H9 (cell line): Measurements from ENCODE around the gene ATF2. TPM values are rescaled to one million over a fixed set of nuclear protein-coding genes. Genes with fewer than 3 reads are reported as not detected.
A peak's percentile ranks its signal among the peaks of the same experiment; 100 is the strongest.

Experiments
- DNase-seq: peaks from one replicate; pipeline ENCODE4 v3.0.0-alpha.2; 2017
- H2AFZ ChIP-seq: one replicate; pipeline ENCODE4 v1.6.1; 2013; ENCODE audit warnings: mild to moderate bottlenecking, low read length, control low read depth, moderate library complexity
- H2AK5ac ChIP-seq: 2 replicates; pipeline ENCODE4 v1.6.1; 2013; ENCODE audit warnings: low read length, control low read depth, mixed read lengths; ENCODE audit not compliant: insufficient read length
- H2BK120ac ChIP-seq: one replicate; pipeline ENCODE4 v1.6.1; 2013; ENCODE audit warnings: low read depth, mild to moderate bottlenecking, low read length, control low read depth, inconsistent platforms; ENCODE audit not compliant: poor library complexity, severe bottlenecking
- H2BK12ac ChIP-seq: 2 replicates; pipeline ENCODE4 v1.6.1; 2013; ENCODE audit warnings: low read length, control low read depth, mixed read lengths, low read depth; ENCODE audit not compliant: insufficient read length
- H2BK15ac ChIP-seq: 2 replicates; pipeline ENCODE4 v1.6.1; 2013; ENCODE audit warnings: low read depth, low read length, control low read depth
- H2BK20ac ChIP-seq: one replicate; pipeline ENCODE4 v1.6.1; 2013; ENCODE audit warnings: low read depth, mild to moderate bottlenecking, low read length, control low read depth, inconsistent platforms; ENCODE audit not compliant: poor library complexity, severe bottlenecking
- H2BK5ac ChIP-seq: 2 replicates; pipeline ENCODE4 v1.6.1; 2013; ENCODE audit warnings: low read length, control low read depth, mixed read lengths; ENCODE audit not compliant: insufficient read length
- H3K14ac ChIP-seq: 2 replicates; pipeline ENCODE4 v1.6.1; 2013; ENCODE audit warnings: low read length, control low read depth; ENCODE audit not compliant: insufficient read depth
- H3K18ac ChIP-seq: 2 replicates; pipeline ENCODE4 v1.6.1; 2013; ENCODE audit warnings: low read depth, mild to moderate bottlenecking, mixed read lengths, low read length, control low read depth; ENCODE audit not compliant: insufficient read length
- H3K23ac ChIP-seq: 2 replicates; pipeline ENCODE4 v1.6.1; 2013; ENCODE audit warnings: low read length, control low read depth, mixed read lengths, low read depth; ENCODE audit not compliant: insufficient read length
- H3K23me2 ChIP-seq: 2 replicates; pipeline ENCODE4 v1.6.1; 2013; ENCODE audit warnings: low read depth, mild to moderate bottlenecking, mixed read lengths, low read length, control low read depth; ENCODE audit not compliant: insufficient read length, poor library complexity, severe bottlenecking
- H3K27ac ChIP-seq: 2 replicates; pipeline ENCODE4 v1.5.1; 2013; ENCODE audit warnings: low read length, control low read depth, mixed read lengths, low read depth; ENCODE audit not compliant: insufficient read length
- H3K27me3 ChIP-seq: 2 replicates; pipeline ENCODE4 v1.6.1; 2013; ENCODE audit warnings: low read length, control low read depth, inconsistent platforms; ENCODE audit not compliant: insufficient read depth
- H3K4ac ChIP-seq: 2 replicates; pipeline ENCODE4 v1.6.1; 2013; ENCODE audit warnings: low read depth, mild to moderate bottlenecking, control low read depth, inconsistent platforms, low read length, moderate library complexity
- H3K4me1 ChIP-seq: 2 replicates; pipeline ENCODE4 v1.6.1; 2013; ENCODE audit warnings: low read length, control low read depth, inconsistent platforms; ENCODE audit not compliant: insufficient read depth
- H3K4me2 ChIP-seq: 2 replicates; pipeline ENCODE4 v1.6.1; 2013; ENCODE audit warnings: low read length, control low read depth, mixed read lengths; ENCODE audit not compliant: insufficient read length, insufficient read depth
- H3K56ac ChIP-seq: 2 replicates; pipeline ENCODE4 v1.6.1; 2013; ENCODE audit warnings: low read depth, mild to moderate bottlenecking, mixed read lengths, low read length, control low read depth; ENCODE audit not compliant: insufficient read length
- H3K79me1 ChIP-seq: 2 replicates; pipeline ENCODE4 v1.6.1; 2013; ENCODE audit warnings: low read depth, mild to moderate bottlenecking, moderate library complexity, low read length, control low read depth, inconsistent platforms; ENCODE audit not compliant: insufficient read depth, poor library complexity, severe bottlenecking
- H3K79me2 ChIP-seq: 2 replicates; pipeline ENCODE4 v1.6.1; 2013; ENCODE audit warnings: low read length, control low read depth, inconsistent platforms; ENCODE audit not compliant: insufficient read depth
- H3K9ac ChIP-seq: 2 replicates; pipeline ENCODE4 v1.6.1; 2013; ENCODE audit warnings: low read length, control low read depth, mixed read lengths; ENCODE audit not compliant: insufficient read length; ENCODE audit errors: extremely low read depth
- H3K9me3 ChIP-seq: one replicate; pipeline ENCODE4 v1.6.1; 2013; ENCODE audit warnings: low read depth, low read length, inconsistent platforms; ENCODE audit not compliant: control insufficient read depth
- H3T11ph ChIP-seq: one replicate; pipeline ENCODE4 v1.6.1; 2013; ENCODE audit warnings: mild to moderate bottlenecking, low read length, control low read depth, inconsistent platforms
- H4K20me1 ChIP-seq: one replicate; pipeline ENCODE4 v1.6.1; 2013; ENCODE audit not compliant: control insufficient read depth, insufficient read length, insufficient read depth
- H4K5ac ChIP-seq: 2 replicates; pipeline ENCODE4 v1.6.1; 2013; ENCODE audit warnings: low read depth, mild to moderate bottlenecking, mixed read lengths, low read length, control low read depth; ENCODE audit not compliant: insufficient read length
- H4K8ac ChIP-seq: replicated peaks from 2 replicates; pipeline ENCODE4 v1.6.1; 2013; ENCODE audit warnings: low read length, control low read depth, mixed read lengths, low read depth; ENCODE audit not compliant: insufficient read length
- H4K91ac ChIP-seq: 2 replicates; pipeline ENCODE4 v1.6.1; 2013; ENCODE audit warnings: low read depth, mild to moderate bottlenecking, moderate library complexity, mixed read lengths, low read length, control low read depth; ENCODE audit not compliant: insufficient read length
- H3K27ac Mint-ChIP-seq, 3 experiments: 2 replicates in 2 of 3; 3 replicates in 1 of 3; pipeline ENCODE4 v1.8.0; 2020 to 2021; ENCODE audit warnings: mixed read lengths in 3 of 3, mild to moderate bottlenecking in 1 of 3, moderate library complexity in 1 of 3
- H3K27me3 Mint-ChIP-seq: 2 replicates; pipeline ENCODE4 v1.8.0; 2021; ENCODE audit warnings: low read depth, mild to moderate bottlenecking, moderate library complexity, mixed read lengths
- H3K36me3 Mint-ChIP-seq, 3 experiments: 2 replicates in 2 of 3; 3 replicates in 1 of 3; pipeline ENCODE4 v1.8.0; 2020 to 2021; ENCODE audit warnings: low read depth in 3 of 3, mixed read lengths in 3 of 3; ENCODE audit not compliant: insufficient read depth in 1 of 3
- H3K4me1 Mint-ChIP-seq, 2 experiments: 2 replicates each; pipeline ENCODE4 v1.8.0; 2020; ENCODE audit warnings: mixed read lengths in 2 of 2
- H3K4me3 Mint-ChIP-seq, 2 experiments: 2 replicates in 1 of 2; 3 replicates in 1 of 2; pipeline ENCODE4 v1.8.0; 2020 to 2021; ENCODE audit warnings: mild to moderate bottlenecking in 2 of 2, mixed read lengths in 2 of 2, moderate library complexity in 1 of 2
- H3K9me3 Mint-ChIP-seq, 2 experiments: 2 replicates in 1 of 2; 3 replicates in 1 of 2; pipeline ENCODE4 v1.8.0; 2020; ENCODE audit warnings: mild to moderate bottlenecking in 2 of 2, mixed read lengths in 2 of 2, moderate library complexity in 1 of 2
- CTCF ChIP-seq: fragments of 200-600 bp; sonication (generic); conservative IDR thresholded peaks from 3 replicates; pipeline ENCODE4 v1.8.0; 2021; ENCODE audit warnings: antibody characterized with exemption, mild to moderate bottlenecking
- WGBS: extraction: QIAGEN DNeasy Blood & Tissue Kit; methylation state at CpG from one replicate; pipeline ENCODE4 v1.1.7; 2013; ENCODE audit warnings: missing lambda C conversion rate, low lambda C conversion rate, mixed read lengths; ENCODE audit not compliant: insufficient read length; ENCODE audit errors: extremely low coverage; 5-methylcytosine and 5-hydroxymethylcytosine counted together
- total RNA-seq: library from RNA; stranded (reverse); gene quantifications from 2 replicates; pipeline ENCODE4 v1.2.1, GENCODE V29; 2021

Gene ATF2
- total RNA-seq, 1 experiment from 2014 or later: 40.9 TPM

- Histone ChIP-seq H4K8ac (no peak overlapping the region), H2AK5ac (no peak overlapping the region), H3K14ac (no peak overlapping the region), H3K27ac (no peak overlapping the region), H2BK15ac (no peak overlapping the region), H3K4ac (no peak overlapping the region), H4K91ac (no peak overlapping the region), H3K4me1 (no peaks in the 10 kb centered on the region), H3K23me2 (no peaks in the 10 kb centered on the region), H2AFZ (no peak overlapping the region), H3T11ph (no peak overlapping the region), H4K5ac (no peak overlapping the region), H3K23ac (no peak overlapping the region), H2BK5ac (no peak overlapping the region), H2BK12ac (no peak overlapping the region), H3K27me3 (no peaks in the 10 kb centered on the region), H3K9me3 (no peaks in the 10 kb centered on the region), H3K56ac (no peak overlapping the region), H2BK20ac (no peak overlapping the region), H3K18ac (no peak overlapping the region), H3K4me2 (no peak overlapping the region), H4K20me1 (no peaks in the 10 kb centered on the region), H2BK120ac (no peak overlapping the region), H3K79me2 (no peaks in the 10 kb centered on the region), H3K9ac (no peak overlapping the region), H3K79me1 (no peaks in the 10 kb centered on the region)
- no CpG with 5 or more reads among the region's 1 CpG for WGBS
- no peak overlapping the region for H3K27ac Mint-ChIP-seq
- no peaks in the 10 kb centered on the region for H3K36me3 Mint-ChIP-seq
- no peak overlapping the region for H3K4me3 Mint-ChIP-seq
- peaks cover 0 to 9% of the 10 kb centered on the region in 2 experiments; a peak in 2 of 5 replicates for H3K9me3 Mint-ChIP-seq
- H3K27me3 Mint-ChIP-seq: peaks cover 3% of the 10 kb centered on the region; the same call in 1 of the 2 replicates
- DNase-seq: peak; percentile 48
- TF ChIP-seq CTCF: peak; percentile 54
- H3K4me1 Mint-ChIP-seq: peaks cover 0 to 5% of the 10 kb centered on the region in 2 experiments; a peak in 1 of 4 replicates
Observed at GRCh38 chr2:175187378-175187777, 19.4 kb upstream of the ATF2 start.
